ENCODE measurements around the gene CTDP1.
"Not testable (repeated sequence)": the region's sequence is repeated elsewhere in the genome, so short reads cannot be mapped to it uniquely, and the experiment has no call there.

CTDP1 gene

DNA sequence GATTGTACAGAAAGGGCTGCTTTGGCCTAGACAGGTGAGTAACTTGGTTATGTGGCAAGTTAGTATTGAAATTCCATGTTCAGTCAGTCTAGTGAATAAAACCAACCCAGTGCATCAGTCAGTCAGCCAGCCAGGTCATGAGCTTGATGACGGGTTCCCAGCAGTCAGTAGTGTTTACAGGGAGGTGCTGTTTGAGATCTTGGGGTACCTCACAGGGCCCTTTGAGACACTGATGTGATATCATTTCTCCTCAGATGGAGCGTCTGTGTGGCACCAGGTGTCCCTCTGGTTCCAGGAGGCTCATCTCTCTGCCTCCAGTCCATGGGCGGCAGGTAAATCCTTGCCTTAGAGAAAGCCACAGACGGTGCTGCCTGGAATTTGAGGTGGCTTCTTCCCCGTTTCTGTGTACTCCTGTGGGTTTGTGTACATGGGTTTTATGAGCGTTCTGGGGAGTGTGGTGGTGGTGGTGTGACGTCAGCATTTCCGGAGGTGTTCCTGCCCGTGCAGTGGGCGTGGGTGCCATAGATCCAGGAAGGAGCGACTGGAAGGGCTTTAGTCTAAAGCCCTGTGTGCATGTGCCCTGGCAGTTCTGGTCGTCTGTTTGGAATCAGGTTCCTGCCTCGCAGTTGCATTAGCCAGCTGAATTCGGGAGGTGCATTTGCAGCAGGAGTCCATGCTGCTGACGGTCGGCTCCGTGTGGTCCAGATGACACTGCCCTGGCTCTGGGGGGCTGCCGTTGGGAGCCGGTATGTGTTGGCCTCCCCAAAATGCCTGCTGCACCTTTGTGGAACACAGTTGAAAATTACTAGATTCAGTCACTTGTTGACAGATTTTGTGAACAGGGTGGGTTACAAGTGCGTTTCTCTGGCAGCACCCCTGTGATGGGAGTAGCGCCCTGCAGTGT lies 2.1 kb downstream of the CTDP1 start:
- peak; percentile 36 to 48 for DNase-seq (ENCODE audit: extremely low read depth in 1 of 2, low read depth in 1 of 2)

DNA sequence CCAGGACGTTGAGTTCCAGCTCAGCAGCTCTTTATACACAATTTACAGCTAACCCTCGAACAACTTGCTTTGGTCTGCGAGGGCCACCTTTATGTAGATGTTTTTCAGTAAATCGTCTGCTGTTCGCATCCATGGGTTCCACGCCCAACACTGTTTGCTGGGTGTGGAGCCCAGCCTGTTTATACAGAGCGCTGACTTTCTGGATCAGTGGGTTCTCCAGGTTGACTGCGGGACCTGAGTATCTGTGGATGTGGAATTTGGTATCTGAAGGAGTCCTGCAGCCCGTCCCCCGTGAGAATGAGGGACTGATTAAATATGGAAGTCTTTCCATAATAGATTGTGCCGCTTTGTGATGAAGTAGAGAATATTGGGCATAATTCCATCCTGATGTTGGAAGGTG lies 2.9 kb downstream of the CTDP1 start:
- no peak for DNase-seq (ENCODE audit: extremely low read depth in 1 of 2, low read depth in 1 of 2)

DNA sequence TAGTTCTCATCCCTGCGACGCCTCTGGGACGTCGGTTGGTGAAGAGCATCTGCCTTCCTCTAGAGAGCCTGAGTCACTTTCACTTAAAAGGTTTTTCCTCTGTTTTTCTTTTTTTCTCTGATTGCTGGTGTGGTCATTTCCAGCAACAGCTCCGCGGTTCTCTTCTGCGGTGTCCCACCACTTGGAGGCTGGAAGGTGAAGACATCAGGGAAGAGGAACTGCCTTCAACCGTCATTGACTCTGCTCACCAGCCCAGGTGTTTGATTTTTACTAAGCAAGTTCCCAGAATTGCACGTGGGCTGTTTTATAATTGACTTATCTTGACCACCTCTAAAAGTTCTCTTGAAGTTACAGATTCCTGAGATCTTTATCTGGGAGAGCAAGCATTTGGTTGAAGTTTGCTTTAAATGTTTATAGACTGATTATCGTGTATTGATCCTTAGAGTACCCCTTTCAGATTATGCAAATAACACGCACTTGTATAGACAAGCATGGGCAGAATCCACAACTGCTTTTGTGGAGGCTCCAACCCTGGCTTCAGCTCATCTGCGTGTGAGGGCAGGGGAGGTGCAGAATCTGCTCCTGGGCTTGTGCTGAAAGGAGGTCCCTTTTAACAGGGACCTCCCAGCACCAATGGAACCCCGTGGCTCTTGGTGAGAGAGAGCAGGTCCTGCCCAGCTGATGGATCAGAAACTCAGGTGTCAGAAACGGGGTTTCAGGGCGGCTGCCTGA lies 3.5 kb downstream of the CTDP1 start:
- no peak for DNase-seq (ENCODE audit: extremely low read depth in 1 of 2, low read depth in 1 of 2)

DNA sequence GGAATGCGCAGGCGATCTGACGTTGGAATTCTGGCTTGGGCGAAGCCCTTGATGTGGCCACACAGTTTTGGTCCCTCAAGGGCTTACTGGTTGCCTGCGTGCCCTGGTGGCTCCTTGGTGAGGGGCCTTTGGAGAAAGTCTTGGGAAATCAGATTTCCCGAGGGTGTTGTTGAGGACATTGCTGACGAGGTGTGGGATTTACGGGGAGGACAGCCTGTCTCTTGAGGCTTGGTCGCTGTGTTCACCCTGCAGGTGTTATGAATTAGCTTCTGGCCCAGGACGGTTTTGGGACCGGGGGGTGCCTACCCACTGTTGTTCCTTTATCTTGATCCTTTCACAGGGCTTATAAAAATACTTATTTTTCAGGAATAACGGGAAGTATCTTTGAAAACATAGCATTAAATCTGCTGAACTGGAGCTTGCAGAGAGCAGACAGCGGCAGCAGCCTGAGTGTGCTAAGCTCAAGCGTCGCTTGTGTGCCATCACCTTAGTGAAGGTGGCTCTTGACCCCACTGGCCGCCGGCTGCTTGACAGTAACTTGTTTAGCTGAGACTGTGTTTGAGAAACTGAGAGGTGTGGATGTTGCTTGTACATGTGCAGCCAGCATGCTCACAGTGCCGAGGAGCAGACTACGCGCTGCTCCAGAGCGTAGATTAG lies 4.2 kb downstream of the CTDP1 start:
- no peak for DNase-seq (ENCODE audit: extremely low read depth in 1 of 2, low read depth in 1 of 2)

DNA sequence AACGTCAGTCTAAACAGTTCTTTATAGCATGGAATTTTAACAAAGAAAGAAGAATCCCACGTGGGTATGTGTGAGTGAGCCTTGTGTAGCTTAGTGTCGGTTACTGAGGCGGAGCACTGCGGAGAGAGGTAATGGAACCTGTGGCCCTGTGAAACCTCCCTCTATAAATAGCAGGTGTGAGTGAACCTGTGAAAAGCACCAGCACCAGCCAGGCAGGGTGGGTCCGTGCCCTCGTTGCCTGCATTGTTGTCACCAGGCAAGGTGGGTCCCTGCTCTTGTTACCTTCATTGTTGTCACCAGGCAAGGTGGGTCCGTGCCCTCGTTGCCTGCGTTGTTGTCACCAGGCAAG lies 4.7 kb downstream of the CTDP1 start:
- DNase-seq (ENCODE audit: extremely low read depth in 1 of 2, low read depth in 1 of 2), result peak in 1 of 2 donors; percentile 15

DNA sequence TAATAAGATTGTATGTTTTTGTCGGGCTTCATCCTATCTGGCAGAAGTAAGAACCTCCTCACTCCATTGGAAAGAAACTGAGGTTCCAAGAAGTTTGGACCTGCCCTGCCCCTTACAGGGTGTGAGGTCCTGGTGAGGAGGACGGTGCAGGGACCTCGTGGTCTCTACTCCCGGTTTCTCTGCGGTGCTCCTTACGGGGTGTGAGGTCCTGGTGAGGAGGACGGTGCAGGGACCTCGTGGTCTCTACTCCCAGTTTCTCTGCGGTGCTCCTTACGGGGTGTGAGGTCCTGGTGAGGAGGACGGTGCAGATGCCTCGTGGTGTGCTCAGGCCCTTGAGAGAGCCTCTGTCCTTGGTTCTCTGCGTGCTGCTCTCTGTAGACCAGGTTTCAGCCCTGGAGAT lies 5.2 kb downstream of the CTDP1 start:
- no peak for DNase-seq (ENCODE audit: extremely low read depth in 1 of 2, low read depth in 1 of 2)

DNA sequence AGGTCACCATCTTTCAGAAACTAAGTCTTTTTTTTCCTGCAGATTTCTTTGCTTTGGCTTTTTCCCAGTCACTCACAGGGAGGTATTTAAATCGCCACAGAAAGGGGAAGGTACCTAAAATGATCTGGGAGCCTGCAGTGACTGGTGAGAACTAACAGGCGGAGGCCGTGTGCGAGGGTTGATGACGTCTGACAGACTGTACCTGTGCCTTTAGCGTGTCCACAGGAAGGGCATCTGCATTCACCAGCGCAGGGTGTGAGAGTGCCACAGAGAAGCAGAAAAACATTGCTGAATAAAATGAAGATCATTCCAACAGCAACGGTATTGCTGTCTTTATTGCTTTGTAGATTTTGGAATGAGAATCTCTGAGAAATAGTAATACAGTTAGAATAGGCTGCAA lies 5.7 kb downstream of the CTDP1 start:
- DNase-seq (ENCODE audit: extremely low read depth in 1 of 2, low read depth in 1 of 2), result no peak

DNA sequence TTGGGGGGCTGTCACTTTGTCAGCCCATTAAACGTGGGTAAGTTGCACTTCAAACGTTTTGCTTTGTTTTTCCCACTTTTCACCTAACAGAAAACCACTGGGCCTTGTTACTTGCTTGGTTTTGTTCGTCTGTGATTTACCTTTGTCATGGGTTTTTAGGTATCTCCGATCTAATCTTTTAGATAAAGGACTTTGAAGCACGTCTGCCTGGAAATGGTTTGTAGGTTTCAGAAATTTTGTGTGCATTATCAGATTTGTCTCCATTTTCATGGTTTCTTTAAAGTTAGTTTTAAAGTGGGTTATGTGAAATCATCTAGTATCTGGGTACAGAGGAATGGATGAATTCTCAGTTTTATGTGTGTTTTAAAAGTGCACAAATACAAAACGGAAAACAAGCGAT lies 6.4 kb downstream of the CTDP1 start:
- DNase-seq (ENCODE audit: extremely low read depth in 1 of 2, low read depth in 1 of 2), result no peak

DNA sequence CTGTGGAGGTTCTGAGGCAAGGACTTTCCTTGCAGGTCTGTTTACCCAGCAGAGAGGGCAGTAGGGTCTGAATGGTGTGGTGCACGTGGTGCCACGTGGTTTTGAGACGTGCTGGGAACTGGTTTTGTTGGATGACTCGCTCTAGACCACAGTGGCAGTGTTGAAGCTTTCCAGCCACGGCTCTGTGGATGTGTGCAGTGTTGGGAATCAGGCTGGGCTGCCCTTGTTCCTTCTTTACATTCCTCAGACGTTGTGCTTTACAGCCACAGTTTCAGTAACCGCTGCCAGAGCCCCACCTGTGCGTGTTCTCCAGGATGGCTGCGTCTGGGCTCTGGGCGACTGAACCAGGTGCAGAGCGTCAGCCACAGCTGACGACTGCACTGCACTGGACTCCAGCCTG lies 8.2 kb downstream of the CTDP1 start:
- DNase-seq (ENCODE audit: extremely low read depth in 1 of 2, low read depth in 1 of 2), result no peak

DNA sequence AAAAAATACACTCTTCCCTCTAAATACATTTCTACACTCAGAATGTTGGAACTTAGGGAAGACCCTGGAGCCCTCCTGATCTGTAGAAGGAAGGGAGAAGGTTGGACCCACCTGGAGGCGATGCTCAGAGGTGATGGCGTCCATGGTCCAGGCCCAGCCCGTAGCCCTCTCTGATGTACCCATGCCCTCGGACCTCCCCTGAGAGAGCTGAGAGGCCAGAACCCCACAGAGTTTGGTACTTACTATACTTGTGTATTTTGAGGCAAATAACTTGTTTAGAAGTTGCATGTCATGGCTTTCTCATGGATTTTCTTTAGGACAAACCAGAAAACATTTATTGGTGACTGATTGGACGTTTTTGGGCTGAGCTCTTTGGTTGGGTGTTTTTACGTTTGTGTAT lies 10.5 kb downstream of the CTDP1 start:
- DNase-seq (ENCODE audit: extremely low read depth in 1 of 2, low read depth in 1 of 2), result no peak

DNA sequence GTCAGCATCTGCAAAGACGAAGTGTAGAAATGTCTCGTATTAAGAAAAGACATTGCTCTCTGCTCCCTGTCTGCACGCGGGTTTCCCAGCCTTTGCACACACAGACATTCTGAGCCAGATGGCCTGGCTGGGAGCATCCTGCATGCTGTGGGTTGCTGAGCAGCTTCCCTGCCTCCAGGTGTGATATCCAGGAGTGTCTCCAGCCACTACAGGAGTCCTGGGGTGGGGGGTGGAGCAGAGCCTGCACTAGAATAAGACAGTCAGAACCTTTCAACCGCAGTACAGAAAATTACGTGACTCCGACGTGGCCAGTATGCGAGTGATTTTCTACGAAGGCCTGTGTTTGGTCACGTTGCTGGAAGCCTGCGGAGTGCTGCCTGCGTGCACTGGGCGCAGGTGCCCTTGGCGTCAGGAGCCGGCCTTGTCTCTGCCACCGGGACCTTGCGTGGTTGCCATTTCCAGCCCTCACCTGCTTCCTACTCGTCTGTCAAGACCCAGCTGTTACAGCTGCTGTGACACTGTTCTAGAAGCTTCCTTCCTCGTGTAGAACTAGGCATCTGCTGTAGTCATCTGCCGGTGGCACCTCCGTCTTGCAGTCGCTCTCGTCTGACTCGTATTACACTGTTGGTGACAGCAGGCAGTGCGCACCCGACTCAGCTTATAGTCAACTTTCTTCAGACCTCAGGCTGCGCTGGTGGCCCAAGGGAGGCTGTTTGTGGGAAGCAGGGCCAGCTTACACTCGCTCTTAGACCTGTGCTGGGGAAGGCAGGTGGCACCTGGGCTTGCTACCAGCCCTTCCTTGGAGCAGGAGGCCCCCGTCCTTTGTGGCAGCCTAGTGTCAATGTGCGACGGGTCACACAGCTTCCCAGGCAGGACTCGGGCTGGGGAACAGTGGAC lies 11.2 kb downstream of the CTDP1 start:
- no peak for DNase-seq (ENCODE audit: extremely low read depth in 1 of 2, low read depth in 1 of 2)

DNA sequence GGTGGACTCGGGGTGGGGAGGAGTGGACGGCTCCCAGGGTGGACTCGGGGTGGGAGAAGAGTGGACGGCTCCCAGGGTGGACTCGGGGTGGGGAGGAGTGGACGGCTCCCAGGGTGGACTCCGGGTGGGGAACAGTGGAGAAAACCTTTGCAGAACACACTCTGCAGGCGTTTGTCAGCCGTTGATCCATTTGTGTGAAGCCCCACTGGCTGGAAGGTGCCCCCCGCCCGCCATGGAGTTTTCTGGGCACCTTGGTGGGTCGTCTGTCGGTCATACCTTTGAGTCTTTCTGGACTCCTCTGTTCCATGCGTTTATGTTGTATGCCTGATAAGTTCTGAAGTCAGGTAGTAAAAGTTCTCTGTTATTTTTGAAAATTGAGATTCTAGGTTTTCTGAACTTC lies 12.5 kb downstream of the CTDP1 start:
- DNase-seq (ENCODE audit: extremely low read depth in 1 of 2, low read depth in 1 of 2), result no peak

DNA sequence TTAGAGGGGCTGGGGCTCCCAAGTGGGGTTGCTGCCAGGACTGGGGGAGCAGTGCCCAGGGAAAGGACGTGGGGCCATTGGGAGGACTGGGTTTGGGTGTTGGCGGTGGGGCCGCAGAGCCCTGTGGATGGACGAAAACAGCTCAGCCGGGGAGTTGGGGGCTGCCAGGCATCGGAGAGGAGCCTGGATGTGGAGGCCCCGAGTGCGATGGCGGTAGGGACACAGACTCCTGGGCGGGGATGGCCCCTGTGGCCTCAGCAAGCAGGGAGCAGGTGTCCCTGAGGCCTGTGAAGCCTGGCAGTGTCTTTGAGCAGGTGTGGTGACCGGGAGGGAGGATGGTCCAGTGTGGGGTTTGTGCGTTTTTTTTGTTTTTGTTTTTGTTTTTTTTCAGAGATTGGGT lies 13.3 kb downstream of the CTDP1 start:
- DNase-seq (ENCODE audit: extremely low read depth in 1 of 2, low read depth in 1 of 2), result no peak

DNA sequence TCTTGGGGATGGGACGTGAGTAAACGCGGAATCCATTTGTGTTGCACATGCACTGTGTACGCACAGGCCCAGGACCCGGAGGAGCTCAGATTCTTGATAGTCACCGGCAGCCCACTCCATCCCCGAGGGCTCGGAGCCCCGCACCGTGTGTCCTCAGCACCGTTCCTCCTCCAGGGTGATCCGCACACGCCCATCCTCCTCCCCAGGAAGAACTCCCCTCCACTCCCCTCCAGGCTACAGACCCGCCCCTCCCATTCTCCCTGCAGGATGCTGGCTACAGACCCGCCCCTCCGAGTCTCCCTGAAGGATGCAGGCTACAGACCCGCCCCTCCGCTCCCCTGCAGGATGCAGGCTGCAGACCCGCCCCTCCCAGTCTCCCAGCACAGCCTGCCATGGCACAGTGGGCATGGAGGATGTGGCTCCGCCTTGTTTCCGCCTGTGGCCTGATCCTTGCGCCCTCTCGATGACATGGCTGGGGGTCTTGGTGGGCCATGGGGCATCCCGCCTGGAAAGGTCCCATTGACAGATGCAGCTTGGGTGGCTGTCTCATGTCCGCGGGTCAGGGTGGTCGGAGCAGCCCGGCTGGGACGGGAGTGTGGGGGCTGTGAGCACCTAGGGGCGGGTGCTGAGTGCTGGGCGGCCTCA lies 14.1 kb downstream of the CTDP1 start:
- DNase-seq (ENCODE audit: extremely low read depth in 1 of 2, low read depth in 1 of 2), result no peak

DNA sequence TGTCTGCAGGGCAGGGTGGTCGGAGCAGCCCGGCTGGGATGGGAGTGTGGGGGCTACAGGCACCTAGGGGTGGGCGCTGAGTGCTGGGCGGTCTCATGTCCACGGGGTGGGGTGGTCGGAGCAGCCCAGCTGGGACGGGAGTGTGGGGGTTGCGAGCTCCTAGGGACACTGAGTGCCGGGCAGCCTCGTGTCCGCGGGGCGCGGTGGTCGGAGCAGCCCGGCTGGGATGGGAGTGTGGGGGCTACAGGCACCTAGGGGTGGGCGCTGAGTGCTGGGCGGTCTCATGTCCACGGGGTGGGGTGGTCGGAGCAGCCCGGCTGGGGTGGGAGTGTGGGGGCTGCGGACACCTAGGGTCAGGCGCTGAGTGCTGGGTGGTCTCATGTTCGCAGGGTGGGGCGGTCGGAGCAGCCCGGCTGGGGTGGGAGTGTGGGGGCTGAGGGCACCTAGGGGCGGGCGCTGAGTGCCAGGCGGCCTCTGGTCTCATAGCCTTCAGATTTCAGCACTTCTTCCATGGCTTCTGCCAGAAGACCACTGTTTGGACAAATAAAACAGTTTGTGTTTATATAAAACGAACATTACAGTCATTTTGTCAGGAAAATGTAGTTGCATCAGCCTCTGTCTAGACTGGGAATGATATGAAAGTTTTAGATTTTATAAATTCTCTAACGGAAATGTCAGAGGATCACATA lies 14.7 kb downstream of the CTDP1 start:
- DNase-seq (ENCODE audit: extremely low read depth in 1 of 2, low read depth in 1 of 2), result not testable (repeated sequence)

DNA sequence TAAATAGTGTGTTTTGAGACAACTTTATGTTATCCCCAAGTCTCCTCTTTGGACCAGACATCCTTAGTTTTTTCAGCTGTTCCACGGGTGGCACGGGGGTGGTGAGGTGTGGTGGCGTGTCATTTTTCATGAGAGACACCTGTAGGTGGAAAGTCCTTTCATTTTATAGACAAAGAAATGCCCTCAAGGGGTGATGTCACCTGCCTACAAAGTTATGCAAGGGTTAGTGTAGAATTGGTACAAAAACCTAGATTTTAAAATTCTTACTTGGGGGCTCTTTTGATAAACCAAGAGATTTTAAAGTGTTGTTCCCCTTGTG lies 15.3 kb downstream of the CTDP1 start:
- no peak for DNase-seq (ENCODE audit: extremely low read depth in 1 of 2, low read depth in 1 of 2)

DNA sequence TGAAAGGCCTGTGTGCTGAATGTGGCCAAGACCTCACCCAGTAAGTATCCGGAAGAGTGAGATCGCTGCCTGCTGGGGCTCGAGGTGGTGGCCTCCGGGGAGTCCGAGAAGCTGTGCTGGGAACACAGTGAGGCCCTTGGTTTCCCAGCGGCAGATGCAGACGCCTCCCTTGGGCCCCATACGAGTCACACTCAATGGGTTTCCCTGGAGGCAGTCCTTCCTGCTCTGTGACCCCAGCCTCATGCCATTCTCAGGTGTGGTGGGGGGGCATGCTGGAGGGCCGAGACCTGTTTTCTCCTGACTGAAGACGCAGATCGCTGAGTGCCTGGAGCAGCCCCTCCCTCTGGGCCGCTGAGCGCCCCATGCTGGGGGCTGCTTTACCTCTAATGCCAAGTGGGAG lies 15.7 kb downstream of the CTDP1 start:
- DNase-seq (ENCODE audit: extremely low read depth in 1 of 2, low read depth in 1 of 2), result no peak

DNA sequence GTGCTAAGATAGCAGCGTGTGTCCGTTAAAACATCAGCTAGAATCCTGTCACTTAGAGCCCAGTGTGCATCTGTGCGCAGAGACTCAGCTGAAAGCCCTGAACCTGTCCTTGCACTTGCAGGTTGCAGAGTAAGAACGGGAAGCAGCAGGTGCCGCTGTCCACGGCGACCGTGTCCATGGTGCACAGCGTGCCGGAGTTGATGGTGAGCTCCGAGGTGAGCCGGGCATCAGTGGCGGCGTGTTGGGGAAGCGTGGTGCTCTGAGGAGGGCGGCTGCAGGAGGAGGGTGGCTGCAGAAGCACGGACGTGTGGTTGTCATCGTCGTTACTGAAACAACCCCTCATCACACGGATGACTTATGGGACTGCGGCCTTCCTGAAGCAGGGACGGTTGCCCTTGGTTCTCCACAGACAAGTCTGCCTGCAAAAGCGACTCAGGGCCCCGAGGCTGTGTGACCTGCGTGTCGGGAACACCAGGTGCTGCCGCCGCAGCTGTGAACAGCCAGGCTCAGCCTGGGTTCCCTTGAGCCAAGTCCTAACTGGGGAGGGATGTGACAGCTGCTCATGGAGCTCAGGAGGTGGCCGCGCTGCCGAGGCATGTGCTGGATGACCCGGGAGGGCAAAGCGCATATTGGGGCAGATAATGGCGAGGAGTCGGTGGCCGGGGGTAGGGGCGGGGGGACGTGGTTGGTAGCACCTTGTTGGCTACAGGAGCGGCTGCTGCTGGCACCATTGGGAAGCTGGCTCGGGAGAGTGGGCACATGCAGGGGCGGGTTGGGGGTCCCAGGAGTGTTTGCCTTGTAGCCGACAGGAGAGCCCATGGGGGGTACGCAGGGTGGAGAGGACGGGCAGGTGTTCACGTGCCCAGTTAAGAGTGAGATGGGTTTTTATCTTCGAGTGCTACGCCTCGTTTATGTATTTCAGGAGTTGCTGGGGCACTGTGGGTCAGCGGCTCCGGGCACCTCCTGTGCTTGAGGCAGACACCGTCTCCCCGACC lies 16.6 kb downstream of the CTDP1 start:
- no peak for DNase-seq (ENCODE audit: extremely low read depth in 1 of 2, low read depth in 1 of 2)

DNA sequence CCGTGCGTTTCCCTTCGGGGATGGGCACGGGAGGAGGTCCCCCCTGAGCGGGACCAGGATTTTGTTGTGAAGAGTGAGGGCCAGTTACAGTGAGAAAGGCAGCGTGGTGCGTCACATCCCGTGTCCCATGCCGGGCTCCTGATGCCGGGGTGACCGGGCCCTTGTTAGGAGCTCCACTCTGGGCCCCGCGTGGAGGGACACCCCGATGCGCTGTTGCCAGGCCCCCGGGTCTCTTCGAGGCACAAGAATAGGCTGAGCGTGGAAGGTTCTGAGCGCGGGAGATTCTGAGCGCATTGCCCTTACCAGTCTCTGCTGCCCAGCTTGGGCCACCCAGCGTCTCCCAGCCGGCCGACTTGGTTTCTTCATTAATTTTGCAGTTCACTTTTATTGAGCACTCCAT lies 17.6 kb downstream of the CTDP1 start:
- DNase-seq (ENCODE audit: extremely low read depth in 1 of 2, low read depth in 1 of 2), result no peak

Data from activated CD8-positive, alpha-beta memory T cell treated with anti-CD3 and anti-CD28 coated beads for 1 hour (primary cell).